ENCODE data around the gene CCSAP.
A peak's percentile ranks its signal among the peaks of the same experiment; 100 is the strongest.
"Not testable (repeated sequence)": the region's sequence is repeated elsewhere in the genome, so short reads cannot be mapped to it uniquely, and the experiment has no call there.

The CCSAP gene

GRCh38 chr1:229295745-229296144 is 47.1 kb downstream of the CCSAP start:
- no peak overlapping the region for H3K18ac ChIP-seq (ENCODE audit: low read length)
- no peak overlapping the region for H2BK15ac ChIP-seq (ENCODE audit: low read length)
- peaks cover 3% of the 10 kb centered on the region for H3K79me1 ChIP-seq (ENCODE audit: low read depth, low read length)
- peaks cover 0 to 2% of the 10 kb centered on the region in 2 donors for H3K4me1 ChIP-seq (ENCODE audit: control insufficient read depth in 2 of 2, insufficient read depth in 1 of 2, low read depth in 1 of 2, low read length in 2 of 2)
- no peak overlapping the region for H3K9ac ChIP-seq (ENCODE audit: low read depth, low read length, poor library complexity)
- peaks cover 13 to 73% of the 10 kb centered on the region in 2 donors for H3K36me3 ChIP-seq (replicated peaks in 1 of 2; ENCODE audit: control insufficient read depth in 2 of 2, insufficient read depth in 2 of 2, low read length in 2 of 2)
- H2BK12ac ChIP-seq (ENCODE audit: low read length), result no peak overlapping the region
- no peak overlapping the region for H3K4me3 ChIP-seq (ENCODE audit: low read length in 2 of 2)
- no peak overlapping the region for H2BK5ac ChIP-seq (ENCODE audit: low read length)
- no peak overlapping the region for H2AK5ac ChIP-seq (ENCODE audit: low read depth, low read length)
- no peak overlapping the region for H3K27ac ChIP-seq (replicated peaks; ENCODE audit: low read length)
- H3K14ac ChIP-seq (ENCODE audit: low read length), result no peak overlapping the region
- no peak overlapping the region for H3K4ac ChIP-seq (ENCODE audit: low read length)
- H4K91ac ChIP-seq (ENCODE audit: low read depth, low read length, poor library complexity), result no peak overlapping the region
- no peak overlapping the region for H2BK120ac ChIP-seq (ENCODE audit: low read depth, low read length)
- no CpG with 5 or more reads among the region's 11 CpGs for WGBS, 2 donors (ENCODE audit: extremely low coverage in 2 of 2, insufficient read length in 2 of 2, insufficient replicate concordance in 1 of 2)
- H4K8ac ChIP-seq (ENCODE audit: low read depth, low read length), result no peak overlapping the region
- no peak for DNase-seq (ENCODE audit: low spot score)
- H3K9me3 ChIP-seq (replicated peaks in 1 of 2; ENCODE audit: control insufficient read depth in 2 of 2, insufficient read depth in 1 of 2, low read depth in 1 of 2, low read length in 2 of 2), result peaks cover 0 to 7% of the 10 kb centered on the region in 2 donors
- H3K27me3 ChIP-seq (ENCODE audit: control insufficient read depth in 3 of 3, insufficient read depth in 3 of 3, low read depth in 1 of 3, low read length in 3 of 3), result no peaks in the 10 kb centered on the region
- no peak overlapping the region for H3K23ac ChIP-seq (ENCODE audit: low read depth, low read length, poor library complexity)
- H3K4me2 ChIP-seq (ENCODE audit: insufficient read depth, low read length, poor library complexity, severe bottlenecking), result no peak overlapping the region
- H2AFZ ChIP-seq (ENCODE audit: low read length), result no peak overlapping the region

- Histone ChIP-seq H2BK15ac (ENCODE audit: low read length) (no peak overlapping the region), H4K91ac (ENCODE audit: low read depth, low read length, poor library complexity) (no peak overlapping the region), H3K9ac (ENCODE audit: low read depth, low read length, poor library complexity) (no peak overlapping the region), H3K27ac (replicated peaks; ENCODE audit: low read length) (no peak overlapping the region), H2AFZ (ENCODE audit: low read length) (no peak overlapping the region), H2BK5ac (ENCODE audit: low read length) (no peak overlapping the region), H3K4me2 (ENCODE audit: insufficient read depth, low read length, poor library complexity, severe bottlenecking) (no peak overlapping the region), H2BK120ac (ENCODE audit: low read depth, low read length) (no peak overlapping the region), H3K9me3 (replicated peaks in 1 of 2; ENCODE audit: control insufficient read depth in 2 of 2, insufficient read depth in 1 of 2, low read depth in 1 of 2, low read length in 2 of 2) (peaks cover 0 to 7% of the 10 kb centered on the region in 2 donors), H3K4me1 (ENCODE audit: control insufficient read depth in 2 of 2, insufficient read depth in 1 of 2, low read depth in 1 of 2, low read length in 2 of 2) (no peaks in the 10 kb centered on the region), H3K14ac (ENCODE audit: low read length) (no peak overlapping the region), H2BK12ac (ENCODE audit: low read length) (no peak overlapping the region), H2AK5ac (ENCODE audit: low read depth, low read length) (no peak overlapping the region), H3K79me1 (ENCODE audit: low read depth, low read length) (peaks cover 3% of the 10 kb centered on the region), H3K23ac (ENCODE audit: low read depth, low read length, poor library complexity) (peak overlapping the region; percentile 9), H3K36me3 (replicated peaks in 1 of 2; ENCODE audit: control insufficient read depth in 2 of 2, insufficient read depth in 2 of 2, low read length in 2 of 2) (peaks cover 4 to 71% of the 10 kb centered on the region in 2 donors), H3K27me3 (ENCODE audit: control insufficient read depth in 3 of 3, insufficient read depth in 3 of 3, low read depth in 1 of 3, low read length in 3 of 3) (no peaks in the 10 kb centered on the region), H3K4ac (ENCODE audit: low read length) (no peak overlapping the region), H4K8ac (ENCODE audit: low read depth, low read length) (no peak overlapping the region), H3K18ac (ENCODE audit: low read length) (no peak overlapping the region), H3K4me3 (ENCODE audit: low read length in 2 of 2) (no peak overlapping the region)
- no CpG with 5 or more reads among the region's 10 CpGs for WGBS, 2 donors (ENCODE audit: extremely low coverage in 2 of 2, insufficient read length in 2 of 2, insufficient replicate concordance in 1 of 2)
- no peak for DNase-seq (ENCODE audit: low spot score)
Measured at GRCh38 chr1:229293528-229294204, 49.2 kb downstream of the CCSAP start.

- not testable (repeated sequence) for H3K4me1 ChIP-seq (ENCODE audit: control insufficient read depth in 2 of 2, insufficient read depth in 1 of 2, low read depth in 1 of 2, low read length in 2 of 2)
Measured at GRCh38 chr1:229291686-229292085, 51.2 kb downstream of the CCSAP start.

DNA sequence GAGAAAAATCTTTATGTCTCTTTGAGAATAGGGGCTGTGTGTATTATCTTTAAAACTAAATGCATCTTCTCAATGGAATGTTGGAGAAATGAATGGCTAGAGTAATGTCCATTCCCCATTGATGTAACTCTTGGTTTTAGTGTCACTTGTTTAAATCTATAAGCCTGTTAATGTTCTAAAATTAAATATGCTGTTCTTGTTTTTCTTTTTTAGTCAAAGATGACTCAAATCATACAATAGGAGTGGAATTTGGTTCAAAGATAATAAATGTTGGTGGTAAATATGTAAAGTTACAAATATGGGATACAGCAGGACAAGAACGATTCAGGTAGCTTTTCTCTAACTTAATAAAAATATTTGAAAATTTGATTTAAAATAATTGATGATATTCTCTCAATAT is 54.3 kb downstream of the CCSAP start:
- Histone ChIP-seq H2BK120ac (ENCODE audit: low read depth, low read length) (no peak overlapping the region), H3K23ac (ENCODE audit: low read depth, low read length, poor library complexity) (no peak overlapping the region), H3K14ac (ENCODE audit: low read length) (no peak overlapping the region), H2AFZ (ENCODE audit: low read length) (no peak overlapping the region), H2BK15ac (ENCODE audit: low read length) (no peak overlapping the region), H3K79me1 (ENCODE audit: low read depth, low read length) (no peaks in the 10 kb centered on the region), H3K4me3 (ENCODE audit: low read length in 2 of 2) (no peak overlapping the region), H3K36me3 (replicated peaks in 1 of 2; ENCODE audit: control insufficient read depth in 2 of 2, insufficient read depth in 2 of 2, low read length in 2 of 2) (peaks cover 4 to 46% of the 10 kb centered on the region in 2 donors), H3K4me1 (ENCODE audit: control insufficient read depth in 2 of 2, insufficient read depth in 1 of 2, low read depth in 1 of 2, low read length in 2 of 2) (peaks cover 0 to 1% of the 10 kb centered on the region in 2 donors), H3K18ac (ENCODE audit: low read length) (no peak overlapping the region), H4K91ac (ENCODE audit: low read depth, low read length, poor library complexity) (no peak overlapping the region), H2BK5ac (ENCODE audit: low read length) (no peak overlapping the region), H3K27me3 (ENCODE audit: control insufficient read depth in 3 of 3, insufficient read depth in 3 of 3, low read depth in 1 of 3, low read length in 3 of 3) (no peaks in the 10 kb centered on the region), H2AK5ac (ENCODE audit: low read depth, low read length) (no peak overlapping the region), H3K4me2 (ENCODE audit: insufficient read depth, low read length, poor library complexity, severe bottlenecking) (no peak overlapping the region), H3K27ac (replicated peaks; ENCODE audit: low read length) (no peak overlapping the region), H3K9ac (ENCODE audit: low read depth, low read length, poor library complexity) (no peak overlapping the region), H2BK12ac (ENCODE audit: low read length) (no peak overlapping the region), H4K8ac (ENCODE audit: low read depth, low read length) (no peak overlapping the region), H3K9me3 (replicated peaks in 1 of 2; ENCODE audit: control insufficient read depth in 2 of 2, insufficient read depth in 1 of 2, low read depth in 1 of 2, low read length in 2 of 2) (peaks cover 0 to 7% of the 10 kb centered on the region in 2 donors), H3K4ac (ENCODE audit: low read length) (no peak overlapping the region)
- DNase-seq (ENCODE audit: low spot score), result no peak
- no CpG with 5 or more reads among the region's 1 CpG for whole genome bisulfite sequencing, 2 donors (ENCODE audit: extremely low coverage in 2 of 2, insufficient read length in 2 of 2, insufficient replicate concordance in 1 of 2)

More at GRCh38 chr1:229291686-229292085, 51.2 kb downstream of the CCSAP start:
- H3K9me3 ChIP-seq (replicated peaks in 1 of 2; ENCODE audit: control insufficient read depth in 2 of 2, insufficient read depth in 1 of 2, low read depth in 1 of 2, low read length in 2 of 2); H3K4ac ChIP-seq (ENCODE audit: low read length); H2AK5ac ChIP-seq (ENCODE audit: low read depth, low read length); H3K27ac ChIP-seq (replicated peaks; ENCODE audit: low read length); H3K4me2 ChIP-seq (ENCODE audit: insufficient read depth, low read length, poor library complexity, severe bottlenecking); H2BK15ac ChIP-seq (ENCODE audit: low read length); H3K18ac ChIP-seq (ENCODE audit: low read length); H3K14ac ChIP-seq (ENCODE audit: low read length); H4K8ac ChIP-seq (ENCODE audit: low read depth, low read length); H4K91ac ChIP-seq (ENCODE audit: low read depth, low read length, poor library complexity); H3K23ac ChIP-seq (ENCODE audit: low read depth, low read length, poor library complexity); H2AFZ ChIP-seq (ENCODE audit: low read length); H2BK12ac ChIP-seq (ENCODE audit: low read length); H3K79me1 ChIP-seq (ENCODE audit: low read depth, low read length); DNase-seq (ENCODE audit: low spot score); H2BK5ac ChIP-seq (ENCODE audit: low read length); H3K9ac ChIP-seq (ENCODE audit: low read depth, low read length, poor library complexity); H3K27me3 ChIP-seq (ENCODE audit: control insufficient read depth in 3 of 3, insufficient read depth in 3 of 3, low read depth in 1 of 3, low read length in 3 of 3); H2BK120ac ChIP-seq (ENCODE audit: low read depth, low read length); H3K4me3 ChIP-seq (ENCODE audit: low read length in 2 of 2): not testable (repeated sequence)
- WGBS, 2 donors (ENCODE audit: extremely low coverage in 2 of 2, insufficient read length in 2 of 2, insufficient replicate concordance in 1 of 2), result no CpG with 5 or more reads among the region's 4 CpGs
- H3K36me3 ChIP-seq (replicated peaks in 1 of 2; ENCODE audit: control insufficient read depth in 2 of 2, insufficient read depth in 2 of 2, low read length in 2 of 2), result peaks cover 4 to 61% of the 10 kb centered on the region in 2 donors
